Measurements from ENCODE around the gene HTATSF1. TPM values are rescaled to one million over a fixed set of nuclear protein-coding genes. Genes with fewer than 3 reads are reported as not detected.

Gene HTATSF1
- total RNA-seq, 1 experiment from 2014 or later, result 38.6 TPM

DNA sequence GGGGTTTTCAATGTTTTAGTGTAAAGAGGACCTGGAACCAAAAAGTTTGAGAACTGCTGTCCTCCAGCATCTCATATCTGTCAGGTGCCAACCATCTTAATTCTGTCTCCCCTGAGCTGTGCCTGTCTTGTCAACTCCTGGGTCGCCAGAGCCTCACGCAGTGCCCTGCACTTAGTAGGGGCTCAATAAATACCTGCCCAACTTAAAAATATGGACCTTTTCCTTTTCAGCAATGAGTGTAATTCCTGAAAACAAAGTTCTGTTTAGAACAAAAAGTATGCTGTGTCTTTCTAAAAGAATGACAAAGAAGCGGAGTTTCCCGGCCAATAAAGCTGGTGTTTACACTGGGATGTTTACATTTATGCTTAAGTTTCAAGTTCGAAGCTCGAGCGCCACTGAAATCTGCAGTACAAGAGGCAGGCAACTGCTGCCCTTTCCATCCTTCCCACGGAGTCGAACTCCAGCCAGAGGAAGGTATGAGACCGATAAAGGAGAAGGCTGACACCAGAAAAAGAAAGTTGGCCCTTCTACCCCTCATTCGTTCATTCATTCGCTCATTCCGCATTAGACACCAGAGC lies 1.1 kb upstream of the HTATSF1 start:
- DNase-seq (ENCODE audit: low read depth), result no peak

DNA sequence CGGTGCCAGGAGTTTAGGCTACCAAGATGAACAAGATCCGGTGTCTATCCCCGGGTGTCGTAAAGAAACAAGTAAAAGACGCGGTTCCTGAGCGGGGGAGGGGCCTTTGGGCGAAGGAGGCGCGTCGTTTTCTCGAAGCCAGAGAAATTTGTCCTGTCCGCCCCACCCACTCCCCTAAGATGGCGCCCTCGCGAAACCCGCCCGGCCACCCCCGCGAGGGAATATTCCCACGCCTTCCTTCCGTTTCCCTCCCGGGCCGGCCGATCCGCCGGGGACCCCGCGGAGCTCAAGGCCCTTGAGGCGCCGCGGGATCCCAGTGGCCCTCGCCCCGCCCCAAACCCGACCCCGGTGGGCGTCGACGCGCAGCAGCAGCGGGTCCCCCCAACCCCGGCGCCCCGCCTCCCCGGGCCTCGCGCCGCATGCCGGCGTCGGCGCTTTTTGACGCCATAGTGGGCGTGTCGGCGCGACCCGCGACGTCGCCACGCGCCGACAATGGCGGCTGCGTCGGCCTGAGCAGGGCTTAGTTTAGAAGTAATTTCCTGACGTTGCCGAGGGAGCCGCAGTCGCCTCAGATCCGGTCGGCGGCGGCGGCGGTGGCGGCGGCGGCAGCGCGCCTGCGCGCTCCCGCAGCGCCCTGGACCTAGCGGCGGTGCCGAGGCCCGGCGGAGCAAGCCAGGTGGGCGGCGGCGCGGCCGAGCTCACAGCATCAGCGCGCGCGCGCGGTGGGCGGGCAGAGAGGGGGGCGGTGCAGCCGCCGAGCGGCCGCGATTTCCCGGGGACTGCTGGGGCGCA lies 432 bp upstream of the HTATSF1 start:
- peak; percentile 81 for DNase-seq (ENCODE audit: low read depth)

DNA sequence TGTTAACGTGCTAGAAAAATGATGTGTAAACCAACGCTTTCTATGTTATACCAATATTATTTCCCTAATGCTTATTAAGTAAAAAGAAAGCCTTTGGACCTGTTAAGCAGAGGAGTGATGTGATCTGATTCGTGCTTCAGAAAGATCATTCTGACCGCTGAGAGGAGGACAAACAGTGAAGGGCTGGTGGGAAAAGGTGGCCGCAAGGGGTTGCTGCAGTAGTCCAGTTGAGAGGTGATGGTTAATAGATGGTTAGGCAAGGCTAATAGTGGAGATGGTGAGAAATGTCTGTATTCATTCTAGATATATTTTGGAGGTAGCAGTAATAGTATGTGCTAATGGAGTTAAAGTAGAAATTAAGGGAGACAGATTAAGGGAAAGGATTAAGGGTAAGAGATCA lies 21.7 kb downstream of the HTATSF1 start:
- no peak for DNase-seq (ENCODE audit: low read depth)

DNA sequence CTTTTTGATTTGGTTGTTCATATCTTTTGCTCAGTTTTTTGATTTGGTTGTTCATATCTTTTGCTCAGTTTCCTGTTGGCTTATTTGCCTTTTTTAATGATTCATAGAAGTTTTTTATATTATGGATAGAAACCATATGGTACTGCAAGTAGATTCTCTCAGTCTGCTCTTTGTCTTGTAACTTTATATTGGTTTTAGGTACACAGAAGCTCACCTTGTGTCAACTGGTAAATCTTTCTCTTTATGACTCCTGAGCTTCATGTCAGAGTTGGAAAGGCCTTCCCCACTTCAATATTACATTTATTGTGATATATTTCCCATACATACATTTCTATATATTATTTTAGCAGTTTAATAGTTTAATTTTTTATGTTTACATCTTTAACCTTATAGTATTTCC lies 26.4 kb downstream of the HTATSF1 start:
- no peak for DNase-seq (ENCODE audit: low read depth)

DNA sequence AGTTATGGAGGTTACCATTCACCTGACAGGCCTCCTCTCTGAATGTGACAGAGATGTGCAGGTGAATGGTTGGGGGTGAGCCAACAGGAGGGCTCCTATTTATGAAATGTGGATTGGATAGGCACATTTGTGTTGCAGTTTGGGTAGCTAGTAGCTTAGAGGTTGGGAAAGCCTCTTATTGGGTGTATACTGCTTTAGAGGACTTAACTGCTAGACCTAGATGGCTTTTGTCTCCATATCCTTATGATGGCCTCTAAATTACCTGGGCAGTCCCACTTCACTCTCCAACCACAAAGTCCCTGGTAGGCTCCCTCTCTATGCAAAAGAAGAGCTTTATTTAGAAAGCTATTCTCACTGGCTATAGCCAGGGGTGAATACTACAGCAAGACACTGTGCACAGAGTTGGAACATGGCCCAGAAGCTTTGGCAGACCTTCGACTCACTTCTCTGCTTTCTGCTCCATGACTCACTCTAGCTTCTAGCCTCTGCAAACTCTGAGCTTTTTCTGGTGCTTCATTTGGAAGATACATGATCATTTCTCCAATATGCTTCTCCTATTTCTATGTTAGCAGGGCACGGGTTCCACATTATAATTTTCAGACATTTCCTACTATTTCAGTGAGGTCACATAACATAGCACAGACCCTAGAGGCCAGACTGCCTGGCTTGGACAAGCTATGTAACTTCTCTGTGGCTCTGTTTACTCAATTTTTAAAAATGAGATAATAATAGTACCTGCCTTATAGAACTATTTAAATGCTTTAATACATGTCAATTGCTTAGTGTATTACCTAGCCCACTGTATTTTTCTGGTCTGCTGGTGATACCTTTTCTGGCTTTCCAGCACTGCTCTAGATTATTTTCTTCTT lies 28.6 kb downstream of the HTATSF1 start:
- peak; percentile 72 for DNase-seq (ENCODE audit: low read depth)

DNA sequence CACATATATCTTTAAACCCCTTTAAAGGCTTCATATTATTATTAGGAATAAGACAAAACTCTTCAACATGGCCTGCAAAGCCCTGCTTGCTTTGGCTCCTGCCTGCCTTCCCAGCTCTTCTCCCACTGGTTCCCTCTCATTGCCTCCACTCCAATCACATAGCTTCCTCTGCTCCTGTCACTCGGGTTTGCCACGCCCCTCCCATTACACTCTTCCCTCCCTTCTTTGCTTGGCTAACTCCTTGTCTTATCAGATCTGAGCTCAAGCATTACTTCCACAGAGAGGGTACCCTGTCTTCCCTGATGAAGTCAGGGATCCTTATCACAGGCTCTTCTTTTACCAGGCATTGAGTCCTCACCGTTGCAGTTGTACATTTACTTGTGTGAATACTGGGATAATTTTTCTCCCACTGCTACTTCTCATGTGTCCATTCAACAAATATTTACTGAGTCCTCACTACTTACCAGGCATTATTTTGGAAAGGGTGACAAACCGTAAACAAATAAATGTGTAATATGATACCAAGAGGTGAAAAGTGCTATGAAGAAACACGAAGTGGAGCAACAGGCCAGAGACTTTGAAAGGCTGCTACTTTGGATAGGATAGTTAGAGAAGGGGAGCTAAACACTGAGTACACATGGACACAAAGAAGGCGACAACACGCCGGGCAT lies 31.4 kb downstream of the HTATSF1 start:
- DNase-seq (ENCODE audit: low read depth), result peak; percentile 3

DNA sequence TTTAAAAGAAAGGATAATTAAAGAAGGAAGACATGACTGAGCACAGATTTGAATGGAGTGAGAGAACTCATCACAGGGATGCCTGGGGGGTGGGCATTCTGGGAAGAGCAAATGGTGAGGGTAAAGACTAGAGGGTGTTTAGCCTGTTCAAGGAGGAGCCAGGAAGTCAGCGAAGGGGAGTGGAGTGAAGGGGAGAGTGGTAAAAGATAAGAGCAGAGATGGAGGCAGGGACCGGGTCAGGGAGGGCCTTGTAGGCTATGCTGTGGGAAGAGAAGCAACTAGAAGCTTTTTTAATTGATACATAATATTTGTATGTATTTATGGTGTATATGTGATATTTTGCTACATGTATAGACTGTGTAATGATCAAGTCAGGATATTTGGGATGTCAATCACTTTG lies 32.4 kb downstream of the HTATSF1 start:
- no peak for DNase-seq (ENCODE audit: low read depth)

DNA sequence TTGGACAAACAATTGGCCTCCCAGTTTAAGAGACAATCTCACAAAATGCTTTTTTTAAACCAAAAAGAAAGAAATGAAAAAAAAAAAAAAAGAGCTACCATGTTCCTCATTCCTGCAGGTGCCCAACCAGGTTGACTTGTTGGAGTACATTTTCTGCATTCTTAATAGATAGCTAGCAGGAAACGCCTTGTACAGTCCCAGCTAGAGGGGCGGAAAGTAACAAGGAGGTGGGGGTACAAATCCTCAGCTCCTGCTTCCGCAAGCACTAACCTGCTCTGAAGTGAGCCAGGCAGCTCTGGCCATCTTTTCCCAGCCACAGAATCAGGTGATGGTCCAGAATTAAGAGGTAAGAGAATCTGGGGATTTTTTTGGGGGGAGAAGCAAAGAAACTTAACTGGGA lies 34.6 kb downstream of the HTATSF1 start, which contains the start of gene VGLL1:
TSS of gene VGLL1 (plus strand) at position 265 of the 400 bp plus-strand sequence. CDS start 3,806 bp downstream, outside the sequence.
- no peak for DNase-seq (ENCODE audit: low read depth)

DNA sequence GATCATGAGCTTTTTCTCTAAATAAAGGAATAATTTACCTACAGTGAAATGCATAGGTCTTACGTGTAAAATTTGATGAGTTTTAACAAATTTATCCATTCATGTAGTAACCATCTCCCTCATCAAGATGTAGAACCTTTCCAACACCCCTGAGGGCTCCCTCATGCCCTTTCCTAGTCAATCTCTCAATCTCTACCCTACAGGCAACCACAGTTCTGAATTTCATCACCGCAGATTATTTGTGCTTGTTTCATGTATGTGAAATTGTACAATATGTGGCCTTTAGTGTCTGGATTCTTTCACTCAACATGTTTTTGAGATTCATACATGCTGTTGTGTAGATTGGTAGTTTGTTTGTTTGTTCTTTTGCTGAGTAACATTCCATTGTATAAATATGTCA lies 36.7 kb downstream of the HTATSF1 start:
- DNase-seq (ENCODE audit: low read depth), result no peak

DNA sequence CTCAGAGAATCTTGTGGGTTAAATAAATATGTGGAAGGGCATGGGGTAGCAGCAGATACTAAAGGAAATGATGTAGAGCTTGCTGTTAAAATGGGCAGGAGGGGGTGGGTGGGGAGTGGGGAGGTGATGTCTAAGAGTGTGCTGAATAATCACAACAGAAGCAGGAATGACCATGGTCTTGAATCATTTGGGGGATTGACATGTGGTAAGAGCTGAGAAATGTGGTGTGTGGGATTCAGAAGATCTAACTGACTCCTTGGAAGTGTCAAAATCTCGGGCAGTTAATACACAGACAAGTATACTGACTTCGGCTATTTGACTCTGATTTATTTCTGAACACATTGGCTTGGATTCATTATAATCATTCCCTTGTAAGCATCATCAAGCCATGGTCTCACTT lies 41.4 kb downstream of the HTATSF1 start:
- no peak for DNase-seq (ENCODE audit: low read depth)

DNA sequence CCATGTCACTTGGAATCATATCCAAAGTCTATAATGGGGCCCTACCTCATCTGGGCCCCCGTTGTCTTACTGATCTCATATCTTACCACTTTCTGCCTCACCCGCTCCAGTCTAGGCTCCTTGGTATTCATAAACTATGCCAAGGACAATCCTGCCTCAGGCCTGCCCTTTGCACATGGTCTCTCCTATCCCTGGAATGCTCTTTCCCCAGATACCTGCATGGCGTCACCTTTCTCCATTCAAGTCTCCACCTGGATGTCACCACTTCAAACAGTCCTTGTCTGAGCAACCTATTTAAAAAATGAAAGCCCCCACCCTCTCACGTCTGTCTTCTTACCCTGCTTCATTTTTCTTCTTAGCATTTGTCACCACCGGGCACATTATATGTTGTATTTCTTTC lies 42.8 kb downstream of the HTATSF1 start:
- no peak for DNase-seq (ENCODE audit: low read depth)

DNA sequence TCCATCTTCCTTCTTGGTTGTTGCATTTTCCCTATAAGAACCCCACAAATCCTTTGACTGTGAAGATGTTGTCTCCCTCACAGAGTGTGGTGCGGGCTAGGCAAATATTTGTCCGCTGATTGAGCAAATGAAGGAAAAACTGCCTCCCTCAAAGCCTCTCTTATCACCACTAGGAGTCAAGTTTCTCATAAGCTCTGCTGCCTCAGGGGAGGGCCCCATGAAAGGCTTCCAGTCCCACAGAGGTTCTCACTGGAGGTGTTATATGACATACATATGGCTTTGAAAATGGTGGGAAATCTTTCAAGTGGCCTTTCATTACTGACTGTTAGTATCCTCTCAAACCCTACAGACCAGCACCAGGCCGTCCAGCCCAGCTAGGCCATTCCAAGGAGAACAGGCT lies 43.9 kb downstream of the HTATSF1 start:
- no peak for DNase-seq (ENCODE audit: low read depth)

DNA sequence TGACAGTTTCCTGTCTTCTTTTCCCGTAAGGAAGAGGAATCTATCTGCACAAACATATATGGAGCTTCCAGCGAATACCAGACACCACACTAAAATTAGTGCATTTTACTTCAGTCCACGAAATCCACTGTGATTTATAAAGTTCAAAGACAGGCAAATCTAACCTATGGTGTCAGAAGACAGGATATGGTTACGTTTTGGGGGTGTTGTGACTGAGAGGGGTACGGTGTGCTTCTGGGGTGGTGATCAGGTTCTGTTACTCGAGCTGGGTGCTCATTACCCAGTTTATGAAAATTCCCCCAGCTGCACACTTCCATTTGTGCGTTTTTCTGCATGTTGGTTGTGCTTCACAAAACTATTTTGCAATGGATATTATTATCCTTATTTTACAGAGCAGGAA lies 44.9 kb downstream of the HTATSF1 start:
- DNase-seq (ENCODE audit: low read depth), result no peak

DNA sequence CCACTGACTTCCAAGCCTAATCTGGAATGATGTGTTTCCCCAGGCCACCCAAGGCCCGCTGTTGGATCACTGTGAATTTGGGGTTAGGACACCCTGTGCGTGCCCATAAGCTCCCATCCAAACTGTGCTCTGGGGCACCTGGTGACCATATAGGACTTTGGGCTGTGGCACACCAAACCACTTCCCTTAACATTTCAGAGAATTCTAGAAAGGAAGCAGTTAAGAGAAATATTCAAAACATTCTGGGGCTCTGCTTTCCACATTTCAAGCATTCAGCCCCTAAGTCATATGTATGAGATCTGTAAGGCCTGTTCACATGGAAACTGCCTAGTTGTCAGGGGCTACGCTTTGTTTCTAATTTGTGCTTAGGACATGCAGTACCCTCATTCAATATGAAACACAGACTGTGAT lies 49.0 kb downstream of the HTATSF1 start:
- DNase-seq (ENCODE audit: low read depth), result no peak

DNA sequence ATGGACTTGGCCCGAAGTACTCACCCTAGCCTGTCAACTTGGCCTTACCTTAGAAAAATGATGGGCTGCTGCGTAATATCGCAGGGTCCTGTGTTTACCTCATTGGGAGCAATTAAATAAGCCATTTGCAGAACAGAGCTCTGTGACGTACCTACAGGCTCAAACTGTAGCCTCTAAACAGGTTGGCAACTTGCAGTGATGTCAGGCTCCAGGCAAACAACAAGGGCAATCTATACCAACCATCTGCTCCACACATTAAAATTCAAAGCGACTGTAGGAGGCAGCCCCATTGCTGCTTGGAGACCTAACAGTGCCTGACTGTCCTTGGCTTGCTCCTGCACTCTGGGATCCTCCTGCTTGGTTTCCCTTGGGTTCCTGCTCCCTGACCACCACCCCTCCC lies 51.8 kb downstream of the HTATSF1 start:
- no peak for DNase-seq (ENCODE audit: low read depth)

DNA sequence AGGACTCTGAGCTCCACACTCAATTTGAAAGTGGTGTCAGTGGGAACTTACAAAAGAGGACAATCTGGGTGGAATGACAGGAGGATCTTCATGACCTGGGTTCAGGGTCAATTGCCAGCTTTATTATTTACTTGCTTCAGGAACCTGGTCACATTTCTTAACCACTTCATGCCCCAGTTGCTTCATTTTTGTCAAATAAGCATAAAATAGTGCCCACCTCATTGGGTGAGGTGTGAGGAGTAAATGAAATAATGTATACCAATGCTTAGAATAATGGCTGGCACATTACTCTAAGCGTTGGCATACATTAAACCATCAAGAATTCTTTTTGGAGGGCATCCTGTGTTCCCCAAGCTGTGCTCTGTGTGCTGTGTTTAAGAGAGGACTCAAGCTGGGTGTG lies 54.0 kb downstream of the HTATSF1 start:
- no peak for DNase-seq (ENCODE audit: low read depth)

DNA sequence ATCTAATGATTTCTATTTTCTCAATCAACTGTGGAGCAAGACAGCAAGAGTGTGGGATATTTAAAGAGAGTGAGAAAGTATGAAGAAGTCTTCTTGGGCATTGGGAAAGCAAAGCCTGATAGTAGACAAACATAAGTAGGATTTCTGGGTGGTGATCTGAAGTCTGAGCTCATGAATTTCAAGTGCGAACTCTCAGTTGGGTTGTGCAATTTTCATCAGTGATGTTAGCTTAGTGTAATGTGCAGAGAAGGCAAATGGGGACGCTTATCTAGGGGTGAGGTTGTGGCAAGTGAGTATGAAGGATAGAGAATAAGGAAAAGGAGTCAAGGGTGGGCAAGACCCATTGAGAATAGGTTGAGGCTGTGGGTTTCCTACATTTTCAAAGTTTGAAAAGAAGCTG lies 58.3 kb downstream of the HTATSF1 start:
- DNase-seq (ENCODE audit: low read depth), result no peak

Other genes with a start within 250 kb of the HTATSF1 start
- gene MAP7D3, start 246.2 kb upstream of the HTATSF1 start, total RNA-seq (2014; rRNA removed; shearing (Covaris generic)), result 9.2 and 11.1 TPM in 2 replicates
- gene ADGRG4, start 196.6 kb upstream of the HTATSF1 start, total RNA-seq (2014; rRNA removed; shearing (Covaris generic)), result not detected in 2 replicates
- gene BRS3, start 9.6 kb upstream of the HTATSF1 start, total RNA-seq (2014; rRNA removed; shearing (Covaris generic)), result not detected in 2 replicates
- not detected in 2 replicates for gene VGLL1, start 34.6 kb downstream of the HTATSF1 start, total RNA-seq (2014; rRNA removed; shearing (Covaris generic))
- not detected in 2 replicates for gene CD40LG, start 150.6 kb downstream of the HTATSF1 start, total RNA-seq (2014; rRNA removed; shearing (Covaris generic))

All from RPMI7951 (cell line).